GM23338 (cell line): ENCODE results near the gene POU3F1. TPM values are rescaled to one million over a fixed set of nuclear protein-coding genes. Genes with fewer than 3 reads are reported as not detected.
A peak's percentile ranks its signal among the peaks of the same experiment; 100 is the strongest.

ENCODE experiments used
- ATAC-seq: fragments of 200-7000 bp; cut with Tn5 transposase; 3 replicates; pipeline ENCODE4 v1.9.1; 2020
- DNase-seq: peaks from one replicate; pipeline ENCODE4 v3.0.0-alpha.2; 2015; ENCODE audit warnings: low spot score
- H2AFZ ChIP-seq: fragments of 200-600 bp; sonication (generic); 2 replicates; pipeline ENCODE4 v1.8.0; 2016; ENCODE audit warnings: antibody characterized with exemption, mild to moderate bottlenecking, moderate library complexity
- H3F3A ChIP-seq: fragments of 200-600 bp; sonication (generic); replicated peaks from 2 replicates; pipeline ENCODE4 v1.8.0; 2017; ENCODE audit warnings: antibody characterized with exemption, mixed run types, low read depth
- H3K27ac ChIP-seq: fragments of 200-600 bp; sonication (generic); 2 replicates; pipeline ENCODE4 v1.6.1; 2016; ENCODE audit warnings: low read depth
- H3K27me3 ChIP-seq: fragments of 200-600 bp; sonication (generic); 2 replicates; pipeline ENCODE4 v1.8.0; 2016; ENCODE audit warnings: mild to moderate bottlenecking, mixed run types, moderate library complexity; ENCODE audit not compliant: insufficient read depth
- H3K36me3 ChIP-seq: fragments of 200-600 bp; sonication (generic); 2 replicates; pipeline ENCODE4 v1.8.0; 2016; ENCODE audit warnings: mild to moderate bottlenecking; ENCODE audit not compliant: insufficient read depth
- H3K4me1 ChIP-seq: fragments of 200-600 bp; sonication (generic); 2 replicates; pipeline ENCODE4 v1.8.0; 2016; ENCODE audit warnings: mild to moderate bottlenecking, moderate library complexity; ENCODE audit not compliant: insufficient read depth
- H3K4me2 ChIP-seq: fragments of 200-600 bp; sonication (generic); 2 replicates; pipeline ENCODE4 v1.7.1; 2017; ENCODE audit warnings: mixed run types
- H3K4me3 ChIP-seq: fragments of 200-600 bp; sonication (generic); 2 replicates; pipeline ENCODE4 v1.6.1; 2016; ENCODE audit warnings: mixed run types
- H3K79me2 ChIP-seq: fragments of 200-600 bp; sonication (generic); replicated peaks from 2 replicates; pipeline ENCODE4 v1.8.0; 2017; ENCODE audit warnings: mild to moderate bottlenecking; ENCODE audit not compliant: insufficient read depth
- H3K9me2 ChIP-seq: fragments of 200-600 bp; sonication (generic); 2 replicates; pipeline ENCODE4 v1.8.0; 2017; ENCODE audit not compliant: insufficient read depth
- H4K20me1 ChIP-seq: fragments of 200-600 bp; sonication (generic); replicated peaks from 2 replicates; pipeline ENCODE4 v1.8.0; 2017; ENCODE audit warnings: mild to moderate bottlenecking; ENCODE audit not compliant: insufficient read depth
- H3K27ac Mint-ChIP-seq: 2 replicates; pipeline ENCODE4 v1.8.0; 2020; ENCODE audit warnings: inconsistent platforms, mild to moderate bottlenecking, moderate library complexity, mixed read lengths
- H3K27me3 Mint-ChIP-seq: 3 replicates; pipeline ENCODE4 v1.8.0; 2022; ENCODE audit warnings: low read depth, mild to moderate bottlenecking, moderate library complexity, mixed read lengths, inconsistent platforms; ENCODE audit not compliant: insufficient read depth, poor library complexity
- H3K36me3 Mint-ChIP-seq: 3 replicates; pipeline ENCODE4 v1.8.0; 2021; ENCODE audit warnings: low read depth, mild to moderate bottlenecking, inconsistent platforms, moderate library complexity, mixed read lengths
- H3K4me1 Mint-ChIP-seq: 3 replicates; pipeline ENCODE4 v1.8.0; 2020; ENCODE audit warnings: mild to moderate bottlenecking, inconsistent platforms, mixed read lengths
- H3K4me3 Mint-ChIP-seq: 3 replicates; pipeline ENCODE4 v1.8.0; 2021; ENCODE audit warnings: moderate library complexity, mild to moderate bottlenecking, inconsistent platforms, mixed read lengths
- H3K9me3 Mint-ChIP-seq: 3 replicates; pipeline ENCODE4 v1.8.0; 2020; ENCODE audit warnings: moderate library complexity, mild to moderate bottlenecking, inconsistent platforms, mixed read lengths
- CREB1 ChIP-seq: fragments of 250-450 bp; sonication (Bioruptor Pico); IDR thresholded peaks from 2 replicates; pipeline ENCODE4 v1.5.0; 2020; ENCODE audit warnings: low read depth, mild to moderate bottlenecking, moderate library complexity
- EZH2phosphoT487 ChIP-seq: fragments of 200-600 bp; sonication (generic); IDR thresholded peaks from one replicate; pipeline ENCODE4 v1.8.1; 2018; ENCODE audit warnings: antibody characterized with exemption; ENCODE audit not compliant: unreplicated experiment
- JUNB ChIP-seq: IDR thresholded peaks from one replicate; pipeline ENCODE4 v1.6.1; 2016; ENCODE audit warnings: antibody characterized with exemption; ENCODE audit not compliant: unreplicated experiment
- STAT1 ChIP-seq: IDR thresholded peaks from one replicate; pipeline ENCODE4 v1.6.1; 2016; ENCODE audit warnings: antibody characterized with exemption; ENCODE audit not compliant: unreplicated experiment
- ZNF114 ChIP-seq: fragments of 250-450 bp; sonication (Bioruptor Pico); IDR thresholded peaks from 2 replicates; pipeline ENCODE4 v1.5.0; 2020; ENCODE audit warnings: mild to moderate bottlenecking, moderate library complexity
- polyA plus RNA-seq: library from polyadenylated mRNA; unstranded; fragments of >200 nt; fragmentation: Nextera tagmentation; extraction: Ambion mirVana; gene quantifications from 2 replicates; pipeline ENCODE4 v1.2.1, GENCODE V29; 2016
- total RNA-seq: library from RNA; depleted of rRNA; stranded (reverse); fragments of >200 nt; shearing (Covaris generic); gene quantifications from 2 replicates; pipeline ENCODE4 v1.2.3, GENCODE V29; 2014
- TF ChIP-seq, protein P1 (sequence below): IDR thresholded peaks from one replicate; pipeline ENCODE4 v1.6.1; 2018; ENCODE audit warnings: antibody characterized with exemption; ENCODE audit not compliant: unreplicated experiment
- TF ChIP-seq, protein P2 (sequence below), 2 experiments: fragments of 200-600 bp in 1 of 2; sonication (generic) in 1 of 2; conservative IDR thresholded peaks; 2 replicates each; pipeline versions ENCODE4 v1.5.1 to v1.6.1; 2016 to 2017; ENCODE audit warnings: antibody characterized with exemption in 2 of 2, low read depth in 2 of 2, mild to moderate bottlenecking in 2 of 2, moderate library complexity in 1 of 2

POU3F1 gene
- total and polyA plus RNA-seq, 2 experiments from 2014 or later: 3.6 to 11.5 TPM

DNA sequence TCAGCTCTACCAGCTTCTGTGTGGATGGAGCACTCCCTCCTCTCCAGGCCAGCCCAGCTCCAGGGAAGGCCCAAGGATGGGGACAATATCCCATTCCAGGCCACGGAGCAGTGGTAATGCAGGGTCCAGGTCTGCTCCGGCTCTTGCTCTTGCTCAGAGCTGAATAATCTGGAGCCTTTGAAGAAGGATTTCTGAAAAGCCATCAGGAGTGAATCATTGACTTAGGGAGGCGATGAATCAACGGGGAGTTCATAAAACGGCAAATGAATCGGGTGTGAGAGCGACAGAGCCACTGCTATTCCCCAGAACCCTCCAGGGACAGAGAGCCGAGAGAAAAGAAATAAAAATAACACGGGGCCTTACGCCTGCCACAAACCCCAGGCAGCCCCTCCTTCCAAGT, 7.7 kb downstream of the POU3F1 start:
- Histone ChIP-seq H3K27ac (no peak overlapping the region), H3K4me2 (no peak overlapping the region), H2AFZ (no peak overlapping the region), H3K27me3 (peaks cover 14% of the 10 kb centered on the region), H3F3A (no peaks in the 10 kb centered on the region), H4K20me1 (peaks cover 8% of the 10 kb centered on the region), H3K36me3 (no peaks in the 10 kb centered on the region), H3K9me2 (no peaks in the 10 kb centered on the region; the same call in 1 of the 2 replicates), H3K4me3 (no peak overlapping the region), H3K4me1 (peaks cover 4% of the 10 kb centered on the region), H3K79me2 (peaks cover 9% of the 10 kb centered on the region)
- DNase-seq (no peak), ATAC-seq (no peak)
- Mint-ChIP-seq H3K9me3 (peaks cover 4% of the 10 kb centered on the region), H3K4me3 (no peak overlapping the region), H3K27ac (no peak overlapping the region), H3K4me1 (peaks cover 29% of the 10 kb centered on the region), H3K36me3 (peaks cover 39% of the 10 kb centered on the region), H3K27me3 (peaks cover 7% of the 10 kb centered on the region)
- no peak for TF ChIP-seq JUNB
- TF ChIP-seq STAT1: no peak
- TF ChIP-seq, protein P1, sequence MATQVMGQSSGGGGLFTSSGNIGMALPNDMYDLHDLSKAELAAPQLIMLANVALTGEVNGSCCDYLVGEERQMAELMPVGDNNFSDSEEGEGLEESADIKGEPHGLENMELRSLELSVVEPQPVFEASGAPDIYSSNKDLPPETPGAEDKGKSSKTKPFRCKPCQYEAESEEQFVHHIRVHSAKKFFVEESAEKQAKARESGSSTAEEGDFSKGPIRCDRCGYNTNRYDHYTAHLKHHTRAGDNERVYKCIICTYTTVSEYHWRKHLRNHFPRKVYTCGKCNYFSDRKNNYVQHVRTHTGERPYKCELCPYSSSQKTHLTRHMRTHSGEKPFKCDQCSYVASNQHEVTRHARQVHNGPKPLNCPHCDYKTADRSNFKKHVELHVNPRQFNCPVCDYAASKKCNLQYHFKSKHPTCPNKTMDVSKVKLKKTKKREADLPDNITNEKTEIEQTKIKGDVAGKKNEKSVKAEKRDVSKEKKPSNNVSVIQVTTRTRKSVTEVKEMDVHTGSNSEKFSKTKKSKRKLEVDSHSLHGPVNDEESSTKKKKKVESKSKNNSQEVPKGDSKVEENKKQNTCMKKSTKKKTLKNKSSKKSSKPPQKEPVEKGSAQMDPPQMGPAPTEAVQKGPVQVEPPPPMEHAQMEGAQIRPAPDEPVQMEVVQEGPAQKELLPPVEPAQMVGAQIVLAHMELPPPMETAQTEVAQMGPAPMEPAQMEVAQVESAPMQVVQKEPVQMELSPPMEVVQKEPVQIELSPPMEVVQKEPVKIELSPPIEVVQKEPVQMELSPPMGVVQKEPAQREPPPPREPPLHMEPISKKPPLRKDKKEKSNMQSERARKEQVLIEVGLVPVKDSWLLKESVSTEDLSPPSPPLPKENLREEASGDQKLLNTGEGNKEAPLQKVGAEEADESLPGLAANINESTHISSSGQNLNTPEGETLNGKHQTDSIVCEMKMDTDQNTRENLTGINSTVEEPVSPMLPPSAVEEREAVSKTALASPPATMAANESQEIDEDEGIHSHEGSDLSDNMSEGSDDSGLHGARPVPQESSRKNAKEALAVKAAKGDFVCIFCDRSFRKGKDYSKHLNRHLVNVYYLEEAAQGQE: no peak
- TF ChIP-seq CREB1 (CRISPR knock-in tag): no peak

DNA sequence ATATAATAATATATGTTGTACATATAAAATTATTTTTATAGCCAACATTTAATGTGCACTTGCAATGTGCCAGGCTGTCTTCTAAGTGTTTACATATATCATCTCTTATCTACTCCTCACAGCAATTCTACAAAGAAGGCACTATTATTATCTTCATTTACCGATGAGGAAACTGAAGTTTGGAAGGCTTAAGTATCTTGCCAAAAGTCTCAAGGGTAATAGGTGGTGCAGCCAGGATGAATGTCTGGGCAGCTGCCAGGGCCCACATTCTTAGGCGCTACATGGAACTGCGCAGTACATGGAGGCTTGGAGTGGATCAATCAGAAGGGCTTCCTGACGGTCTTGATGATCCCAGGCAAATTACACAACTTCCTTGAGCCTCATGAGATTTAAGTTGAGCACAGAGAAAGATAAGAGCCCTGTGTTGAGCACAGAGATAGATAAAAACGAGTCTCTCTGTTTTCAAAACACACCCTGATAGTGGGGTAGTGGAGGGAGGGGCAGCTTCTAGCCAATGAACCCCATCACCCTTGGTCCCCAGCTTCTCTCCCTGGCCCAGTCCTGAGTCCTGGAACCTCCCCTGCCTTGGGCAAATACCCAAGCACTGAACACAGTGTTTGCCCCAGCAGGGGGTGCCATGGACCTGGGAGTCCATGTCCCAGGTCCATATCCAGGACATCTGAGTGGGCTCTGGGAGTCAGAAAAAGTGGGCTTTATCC, 9.2 kb downstream of the POU3F1 start:
- H3K4me3 ChIP-seq: no peak overlapping the region
- no peaks in the 10 kb centered on the region; the same call in 1 of the 2 replicates for H3K9me2 ChIP-seq
- Mint-ChIP-seq H3K9me3 (peaks cover 4% of the 10 kb centered on the region), H3K27me3 (peaks cover 6% of the 10 kb centered on the region), H3K4me1 (peaks cover 16% of the 10 kb centered on the region), H3K4me3 (no peak overlapping the region), H3K27ac (no peak overlapping the region), H3K36me3 (peaks cover 27% of the 10 kb centered on the region)
- no peak for DNase-seq
- H3K36me3 ChIP-seq: no peaks in the 10 kb centered on the region
- no peaks in the 10 kb centered on the region for H3F3A ChIP-seq
- TF ChIP-seq STAT1 (no peak), ZNF114 (CRISPR knock-in tag) (no peak), EZH2phosphoT487 (no peak)
- TF ChIP-seq, protein P2, sequence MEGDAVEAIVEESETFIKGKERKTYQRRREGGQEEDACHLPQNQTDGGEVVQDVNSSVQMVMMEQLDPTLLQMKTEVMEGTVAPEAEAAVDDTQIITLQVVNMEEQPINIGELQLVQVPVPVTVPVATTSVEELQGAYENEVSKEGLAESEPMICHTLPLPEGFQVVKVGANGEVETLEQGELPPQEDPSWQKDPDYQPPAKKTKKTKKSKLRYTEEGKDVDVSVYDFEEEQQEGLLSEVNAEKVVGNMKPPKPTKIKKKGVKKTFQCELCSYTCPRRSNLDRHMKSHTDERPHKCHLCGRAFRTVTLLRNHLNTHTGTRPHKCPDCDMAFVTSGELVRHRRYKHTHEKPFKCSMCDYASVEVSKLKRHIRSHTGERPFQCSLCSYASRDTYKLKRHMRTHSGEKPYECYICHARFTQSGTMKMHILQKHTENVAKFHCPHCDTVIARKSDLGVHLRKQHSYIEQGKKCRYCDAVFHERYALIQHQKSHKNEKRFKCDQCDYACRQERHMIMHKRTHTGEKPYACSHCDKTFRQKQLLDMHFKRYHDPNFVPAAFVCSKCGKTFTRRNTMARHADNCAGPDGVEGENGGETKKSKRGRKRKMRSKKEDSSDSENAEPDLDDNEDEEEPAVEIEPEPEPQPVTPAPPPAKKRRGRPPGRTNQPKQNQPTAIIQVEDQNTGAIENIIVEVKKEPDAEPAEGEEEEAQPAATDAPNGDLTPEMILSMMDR (conservative IDR thresholded peaks at IDR 0.05; ENCODE audit: low read depth in 2 of 2): peak in 1 of 2 experiments; percentile 53; a peak in 2 of 4 replicates
- no peaks in the 10 kb centered on the region for H3K27me3 ChIP-seq
- no peaks in the 10 kb centered on the region; the same call in 1 of the 2 replicates for H4K20me1 ChIP-seq
- H3K4me2 ChIP-seq: no peak overlapping the region
- H3K27ac ChIP-seq: no peak overlapping the region
- ATAC-seq: no peak
- H2AFZ ChIP-seq: no peak overlapping the region
- no peaks in the 10 kb centered on the region for H3K4me1 ChIP-seq
- no peaks in the 10 kb centered on the region for H3K79me2 ChIP-seq
